Stimulated activated CD4-positive, alpha-beta T cell treated with anti-CD3 and anti-CD28 coated beads, Interleukin-2, amount 100 ng/mL, for 4 hours (primary cell): ENCODE results near the gene SLC24A4.

ENCODE experiments used
- DNase-seq: peaks from one replicate; pipeline ENCODE4 v3.0.0-alpha.2; 2020; ENCODE audit warnings: low read depth

The SLC24A4 gene

DNA sequence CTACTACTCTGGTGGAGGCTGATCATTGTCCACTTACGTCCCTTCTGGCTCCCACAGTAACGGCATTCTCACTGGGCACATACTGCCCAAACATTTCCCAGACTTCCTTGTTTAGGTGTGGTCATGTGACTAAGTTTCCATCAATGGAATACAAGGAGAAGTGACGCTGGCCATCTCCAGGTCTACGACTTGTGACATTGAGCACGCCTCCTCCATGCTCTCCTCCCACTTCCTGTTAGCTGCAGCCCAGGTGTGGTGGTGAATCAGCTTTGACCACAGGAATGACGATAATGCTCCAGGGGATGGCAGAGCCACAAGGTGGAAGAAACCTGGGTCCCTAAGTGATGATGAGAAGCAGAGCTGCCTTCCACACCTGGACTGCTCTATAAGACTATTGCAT is 6.0 kb upstream of the SLC24A4 start:
- no peak for DNase-seq

DNA sequence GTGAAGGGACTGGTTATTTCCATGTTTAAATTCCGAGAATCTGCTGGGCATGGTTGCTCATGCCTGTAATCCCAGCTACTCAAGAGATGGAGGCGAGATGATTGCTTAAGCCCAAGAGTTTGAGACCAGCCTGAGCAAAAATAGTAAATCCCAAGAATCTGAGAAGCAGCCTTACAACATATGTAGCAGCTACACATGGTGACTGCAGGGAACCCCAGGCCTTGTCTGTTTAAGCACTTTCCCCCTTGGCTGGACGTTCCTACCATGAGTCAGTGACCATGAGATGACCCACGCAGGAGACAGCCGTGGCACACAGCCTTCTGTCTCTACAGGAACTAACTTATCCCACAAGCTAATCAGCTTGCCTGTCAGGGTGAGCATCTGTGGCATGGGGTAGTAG is 5.5 kb upstream of the SLC24A4 start:
- no peak for DNase-seq

DNA sequence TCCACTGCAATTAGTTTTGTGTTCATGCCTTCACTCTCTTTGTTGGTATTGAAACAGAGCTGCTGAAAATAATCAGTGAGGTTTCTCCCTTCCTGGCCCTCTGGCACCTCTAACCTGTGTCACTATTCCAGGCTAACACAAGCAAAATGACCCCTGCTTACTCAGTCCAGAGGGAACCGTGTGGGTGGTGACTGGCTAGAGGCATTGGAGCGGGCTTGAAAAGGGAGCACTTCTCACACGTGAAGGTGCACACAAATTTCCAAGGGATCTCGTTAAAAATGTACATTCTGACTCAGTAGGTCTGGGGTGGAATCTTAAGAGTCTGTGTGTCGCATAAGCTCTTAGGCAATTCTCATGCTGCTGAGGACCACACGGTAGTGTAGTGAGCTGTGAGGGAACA is 1.3 kb upstream of the SLC24A4 start:
- no peak for DNase-seq

DNA sequence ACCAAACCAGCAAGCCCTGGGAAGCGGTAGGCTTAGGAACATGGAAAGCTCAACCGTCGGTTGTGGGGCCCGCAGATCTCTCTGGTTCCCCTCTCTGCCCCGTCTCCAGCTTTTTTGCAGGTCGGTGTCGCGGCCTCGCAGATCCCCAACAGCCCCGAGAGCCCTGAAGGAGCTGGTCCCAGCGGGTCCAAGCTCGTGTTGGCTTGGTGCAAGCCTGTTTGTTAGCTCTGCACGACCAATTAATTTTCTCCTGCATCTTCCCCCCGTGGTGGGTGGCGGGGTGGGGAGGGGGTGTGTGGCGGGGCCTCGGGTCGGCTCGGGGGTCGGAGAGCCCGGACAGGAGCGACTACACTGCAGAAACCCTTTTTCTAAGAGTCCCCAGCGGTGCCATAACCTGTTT is 449 bp upstream of the SLC24A4 start:
- DNase-seq: no peak

DNA sequence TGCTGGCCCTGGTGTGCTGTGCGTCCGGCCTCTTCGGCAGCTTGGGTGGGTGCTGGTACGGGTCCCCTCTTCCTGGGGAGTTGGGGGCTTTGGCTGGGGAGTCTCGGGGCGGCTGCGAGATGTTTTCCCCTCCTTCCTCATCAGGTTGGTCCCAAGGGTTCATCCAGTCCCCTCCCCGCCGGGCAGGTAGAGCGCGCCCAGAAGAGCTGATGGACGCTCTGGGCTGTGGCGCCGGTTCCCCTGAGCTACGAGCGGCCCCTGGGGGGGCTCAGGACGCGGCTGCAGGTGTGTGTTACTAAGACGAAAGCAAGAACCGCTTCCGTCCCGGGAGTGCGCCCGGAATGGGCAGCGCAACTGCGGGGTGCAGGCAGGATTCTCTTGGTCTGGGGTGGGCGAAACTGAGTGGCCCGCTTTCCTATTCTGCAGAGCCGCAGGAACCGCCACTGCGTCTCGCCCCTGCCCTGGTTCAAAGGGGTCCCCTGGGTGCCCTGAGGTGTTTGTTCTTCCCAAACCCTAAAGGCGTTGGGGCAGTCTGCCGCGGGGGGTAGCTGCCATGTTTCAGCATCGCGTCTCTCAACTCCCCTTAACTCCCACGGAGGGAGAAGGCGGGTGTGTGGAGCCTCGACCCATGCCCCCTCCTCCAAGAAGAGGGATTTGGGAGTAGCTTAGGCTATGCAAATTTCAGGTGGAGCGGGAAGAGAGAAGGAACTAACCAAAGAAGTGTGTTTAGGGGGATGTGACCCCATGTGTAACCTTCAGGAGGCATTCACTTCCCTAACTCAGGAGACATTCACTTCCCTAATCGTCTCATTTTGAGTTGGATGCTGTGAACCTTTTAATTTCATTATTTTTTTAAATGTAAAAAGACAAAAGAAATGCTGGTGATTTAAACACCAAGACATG is 1.2 kb downstream of the SLC24A4 start:
- DNase-seq: no peak

DNA sequence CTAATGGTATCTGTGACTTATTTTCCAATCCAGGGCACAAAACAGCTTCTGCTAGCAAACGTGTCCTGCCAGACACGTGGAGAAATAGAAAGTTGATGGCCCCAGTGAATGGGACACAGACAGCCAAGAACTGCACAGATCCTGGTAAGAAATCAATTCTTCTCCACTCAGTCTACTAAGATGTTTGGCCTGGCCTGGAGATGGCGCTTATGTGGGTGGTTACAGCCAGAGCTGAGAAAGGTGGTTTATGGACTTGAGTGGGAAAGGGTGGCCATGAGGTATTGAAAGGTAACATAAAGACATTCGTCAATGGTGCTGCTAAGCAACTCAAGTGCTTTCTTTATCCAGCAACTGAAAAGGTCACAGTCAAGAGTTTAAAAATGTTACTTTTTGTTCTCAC is 2.9 kb downstream of the SLC24A4 start:
- no peak for DNase-seq

DNA sequence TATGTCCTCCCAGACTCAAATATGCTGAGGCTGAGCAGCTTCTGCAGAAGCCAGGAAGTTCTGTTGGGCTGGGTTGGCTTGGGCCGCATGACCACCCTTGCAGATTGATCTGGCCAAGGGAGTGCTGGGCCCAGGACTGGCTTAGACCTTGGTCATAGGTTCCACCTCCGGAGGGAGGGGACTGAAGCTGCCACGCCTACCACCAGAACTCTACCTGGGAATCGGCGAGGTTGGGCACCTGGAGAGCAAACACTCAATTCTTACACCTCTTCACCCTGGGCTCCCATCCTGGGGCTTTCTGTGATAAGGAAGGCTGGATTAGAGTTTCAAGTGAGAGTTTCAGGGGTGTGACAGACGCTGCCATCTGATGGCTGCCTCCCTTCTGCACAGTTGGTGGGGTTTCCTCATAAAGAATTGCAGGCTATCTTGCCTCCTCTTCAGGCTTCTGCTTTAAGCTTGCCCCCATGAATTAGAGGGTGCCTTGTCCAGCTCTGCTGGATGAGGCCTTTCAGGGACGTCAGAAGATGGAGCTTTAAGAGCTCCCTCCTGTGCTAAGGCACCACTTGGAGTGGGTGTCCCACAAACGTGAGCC is 5.8 kb downstream of the SLC24A4 start:
- no peak for DNase-seq

DNA sequence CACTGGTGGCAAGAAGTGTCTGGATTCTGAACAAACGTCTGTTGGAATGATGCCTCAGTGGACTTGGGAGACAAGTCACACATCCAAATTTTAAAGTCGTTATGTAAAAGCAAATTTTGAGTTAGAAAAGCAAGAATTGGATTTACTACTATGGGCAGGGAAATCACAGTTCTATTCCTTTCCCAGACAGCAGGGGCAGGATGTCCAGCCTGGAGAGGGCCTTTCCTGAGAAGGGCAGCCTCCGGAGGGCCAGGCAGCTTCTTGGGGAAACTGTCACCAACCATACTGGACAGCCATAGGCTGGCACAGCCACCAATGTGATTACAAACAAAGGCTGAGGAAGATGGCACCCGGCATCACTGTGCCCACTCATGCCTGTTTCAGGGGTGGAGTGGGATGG is 11.1 kb downstream of the SLC24A4 start:
- no peak for DNase-seq

DNA sequence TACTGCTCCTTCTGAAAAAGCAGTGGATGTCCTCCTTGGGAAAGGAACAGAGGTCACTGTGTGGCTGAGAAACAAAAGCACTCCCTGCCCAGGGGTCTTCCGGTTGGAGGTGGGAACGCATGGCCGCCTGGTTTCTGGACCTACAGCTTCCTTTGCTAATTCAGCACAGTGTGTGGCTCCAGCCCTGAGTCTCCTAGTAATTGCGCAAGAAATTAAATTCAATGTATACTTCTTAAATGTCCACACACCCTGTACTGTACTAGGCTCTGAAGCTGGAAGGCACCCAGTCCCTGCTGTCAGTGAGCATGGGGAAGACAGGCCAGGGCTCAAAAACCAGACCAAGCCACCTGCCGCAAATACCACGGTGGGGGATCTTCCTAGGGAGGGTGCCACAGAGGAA is 13.4 kb downstream of the SLC24A4 start:
- DNase-seq: no peak

DNA sequence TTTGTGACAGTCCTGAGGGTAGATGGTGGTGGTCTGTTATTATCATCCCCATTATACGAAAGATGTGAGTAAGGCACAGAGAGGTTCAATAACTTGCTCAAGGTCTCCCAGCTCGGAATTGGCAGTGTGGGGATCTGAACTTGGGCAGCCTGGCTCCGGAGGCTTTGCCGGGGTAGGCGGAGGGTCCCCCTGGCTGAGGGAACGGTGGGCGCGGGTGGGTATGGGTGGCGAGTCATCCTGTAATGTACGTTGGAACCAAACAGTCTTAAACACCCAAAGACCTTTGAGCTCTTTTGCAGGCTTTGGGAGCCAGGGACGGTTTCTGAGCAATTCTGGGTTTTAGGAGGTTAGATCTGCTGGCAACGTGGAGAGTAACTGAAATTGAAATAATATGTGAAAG is 16.5 kb downstream of the SLC24A4 start:
- no peak for DNase-seq

DNA sequence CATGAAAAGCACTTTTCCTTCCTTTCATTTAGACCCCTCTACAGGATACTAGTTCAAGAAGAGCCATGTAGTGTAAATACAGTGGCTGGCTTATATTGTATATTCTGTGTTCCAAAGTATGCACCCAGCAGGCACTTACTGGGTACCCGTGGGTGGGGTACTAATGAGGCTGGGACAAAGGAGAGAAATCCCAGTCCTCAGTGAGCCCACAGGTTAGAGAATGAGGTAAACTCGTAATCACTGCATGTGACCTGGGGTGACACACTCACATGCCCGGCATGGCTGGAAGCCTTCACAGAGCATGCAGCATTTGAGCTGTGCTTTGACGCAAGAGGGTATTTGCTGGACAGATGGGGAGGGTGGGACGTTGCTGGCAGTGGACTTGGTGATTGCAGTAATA is 17.1 kb downstream of the SLC24A4 start:
- DNase-seq: no peak

DNA sequence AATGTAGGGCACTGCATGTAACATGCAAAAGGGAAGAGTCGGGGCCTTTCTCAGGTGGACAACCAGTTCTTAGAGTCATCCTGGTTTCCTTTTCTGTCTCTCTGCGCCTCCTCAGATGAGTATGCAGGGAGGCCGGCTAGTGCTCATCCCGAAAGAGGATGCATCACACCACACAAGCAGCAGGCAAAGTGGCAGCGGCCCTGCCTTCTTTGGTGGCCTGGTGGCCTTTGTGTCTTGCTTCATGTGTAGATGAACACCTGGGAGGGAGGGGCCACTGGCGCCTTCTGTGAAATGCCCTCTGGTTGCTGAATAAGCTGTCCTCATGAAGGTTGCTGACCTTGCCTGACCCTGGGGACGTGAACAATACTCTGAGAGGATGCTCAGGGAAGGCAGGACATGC is 18.0 kb downstream of the SLC24A4 start:
- no peak for DNase-seq

DNA sequence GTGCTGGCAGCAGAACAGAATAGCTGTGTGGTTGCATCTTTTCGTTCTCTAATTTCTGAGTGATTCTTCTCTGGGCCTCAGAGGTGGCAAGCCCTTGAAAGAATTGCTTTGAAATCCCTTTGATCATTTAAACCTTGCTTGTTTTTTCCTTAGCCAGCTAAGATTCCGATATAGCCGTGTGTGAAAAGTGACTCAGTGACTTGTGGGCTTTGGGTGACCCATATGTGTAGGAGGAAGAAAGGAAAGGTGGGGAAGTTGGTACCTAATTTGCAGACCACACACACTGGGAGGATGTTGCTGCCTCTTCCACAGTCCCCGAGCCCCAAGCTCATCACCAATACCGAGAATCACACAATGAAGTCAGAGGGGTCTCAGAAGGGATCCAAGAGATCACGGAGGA is 18.8 kb downstream of the SLC24A4 start:
- no peak for DNase-seq

DNA sequence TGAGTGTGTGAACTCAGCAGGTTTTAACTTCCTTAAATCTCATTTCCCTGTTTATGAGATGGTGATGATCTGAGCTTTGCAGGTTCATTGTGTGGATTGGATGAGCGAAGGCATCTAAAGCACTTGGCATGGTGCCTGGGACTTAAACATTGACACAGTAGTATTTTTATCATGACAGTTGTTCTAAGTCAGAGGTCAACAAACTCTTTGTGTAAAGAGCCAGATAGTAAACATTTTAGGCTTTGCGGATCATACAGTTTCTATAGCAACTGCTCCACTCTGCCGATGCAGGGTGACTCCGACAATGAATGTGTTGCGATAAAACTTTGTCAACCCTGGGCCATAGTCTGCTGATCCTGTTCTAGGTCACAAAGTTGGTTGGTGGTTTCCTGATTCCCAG is 25.2 kb downstream of the SLC24A4 start:
- DNase-seq: no peak

DNA sequence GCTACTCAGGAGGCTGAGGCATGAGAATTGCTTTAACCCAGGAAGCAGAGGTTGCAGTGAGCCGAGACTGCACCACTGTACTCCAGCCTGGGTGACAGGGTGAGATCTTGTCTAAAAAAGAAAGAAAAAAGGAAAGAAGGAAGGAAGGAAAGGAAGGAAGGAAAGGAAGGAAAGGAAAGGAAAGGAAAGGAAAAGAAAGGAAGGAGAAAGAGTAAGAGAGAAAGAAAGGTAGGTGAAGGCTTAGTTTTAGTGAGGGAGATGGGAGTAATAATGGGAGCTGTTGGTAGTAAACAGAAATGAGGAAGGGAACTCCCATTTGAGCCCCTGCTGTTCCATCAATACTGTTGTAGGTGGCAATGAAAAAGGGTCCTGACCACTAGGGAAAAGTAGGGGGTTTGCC is 28.8 kb downstream of the SLC24A4 start:
- DNase-seq: no peak

DNA sequence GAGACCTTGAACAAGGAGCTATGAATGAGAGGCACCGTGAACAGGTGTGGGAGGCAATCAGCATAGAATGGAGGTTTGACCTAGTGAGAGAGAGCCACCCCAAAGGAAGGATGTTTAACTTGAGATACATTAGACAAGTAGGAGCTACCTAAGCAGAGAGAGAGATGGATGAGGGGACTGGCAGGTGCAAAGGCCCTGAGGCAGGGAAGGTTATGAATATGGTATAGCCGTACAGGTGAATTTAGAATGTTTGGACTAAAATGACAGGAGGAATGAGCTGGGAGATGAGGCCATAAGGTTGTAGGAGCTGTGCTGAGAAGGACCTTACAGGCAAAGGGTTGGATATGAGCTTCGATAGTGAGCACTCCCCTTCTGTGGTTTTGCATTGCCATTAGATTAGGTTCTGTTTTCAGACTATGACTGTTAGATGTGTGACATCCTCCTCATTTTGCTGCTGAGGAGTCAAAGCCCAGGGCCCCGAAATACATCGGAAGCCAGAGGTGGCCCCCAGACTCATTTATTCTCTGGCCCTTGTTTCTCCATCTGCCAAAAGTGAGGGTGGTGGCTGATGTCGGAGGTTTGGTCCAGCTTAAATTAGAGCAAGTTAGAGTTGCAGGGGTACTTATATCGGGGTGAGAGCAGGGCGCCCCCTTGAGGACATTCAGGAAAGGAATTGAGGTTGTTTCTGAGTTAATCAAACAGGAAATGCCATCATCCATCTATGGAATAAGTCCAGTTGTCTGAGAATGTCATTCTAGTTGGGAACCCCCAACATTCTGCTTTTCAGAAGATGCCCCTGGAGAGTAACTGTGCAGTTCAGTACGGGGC is 29.4 kb downstream of the SLC24A4 start:
- no peak for DNase-seq

DNA sequence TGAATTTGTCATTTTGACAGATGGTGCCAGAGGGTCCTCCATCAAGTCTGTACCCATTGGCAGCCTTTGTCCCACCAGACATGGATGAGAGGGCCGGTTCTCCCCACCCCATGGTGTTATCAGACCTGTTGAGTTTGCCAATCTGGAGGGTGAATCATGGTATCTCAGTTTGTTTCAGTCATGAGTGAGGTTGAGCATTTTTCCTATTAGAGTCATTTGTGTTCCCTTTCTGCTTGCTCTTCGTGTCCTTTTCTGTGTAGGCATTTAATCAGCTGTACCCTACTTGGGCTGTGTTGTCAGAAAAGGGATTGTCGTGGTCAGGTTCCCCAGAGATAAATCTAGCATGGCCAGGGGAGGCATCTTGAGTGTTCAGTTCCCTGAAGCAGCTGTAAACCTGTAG is 30.5 kb downstream of the SLC24A4 start:
- DNase-seq: no peak

DNA sequence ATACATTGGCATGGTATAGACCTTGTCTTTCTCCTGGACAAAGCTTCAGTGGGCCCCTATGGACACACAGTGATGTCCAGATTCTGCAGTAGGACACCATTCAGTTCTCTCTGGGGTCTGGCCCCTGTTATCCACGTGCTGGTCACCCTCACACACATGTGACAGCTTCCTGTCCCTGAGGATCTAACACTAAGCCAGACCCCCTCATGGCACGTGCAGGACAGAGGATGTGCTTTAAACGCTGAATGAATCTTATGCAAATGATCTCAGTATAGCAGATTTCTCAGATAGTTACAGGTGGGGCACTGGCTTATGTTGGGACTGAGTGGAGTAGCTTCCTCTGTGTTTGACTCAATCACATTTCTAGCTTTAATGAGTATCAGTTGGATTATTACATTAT is 33.7 kb downstream of the SLC24A4 start:
- DNase-seq: no peak

DNA sequence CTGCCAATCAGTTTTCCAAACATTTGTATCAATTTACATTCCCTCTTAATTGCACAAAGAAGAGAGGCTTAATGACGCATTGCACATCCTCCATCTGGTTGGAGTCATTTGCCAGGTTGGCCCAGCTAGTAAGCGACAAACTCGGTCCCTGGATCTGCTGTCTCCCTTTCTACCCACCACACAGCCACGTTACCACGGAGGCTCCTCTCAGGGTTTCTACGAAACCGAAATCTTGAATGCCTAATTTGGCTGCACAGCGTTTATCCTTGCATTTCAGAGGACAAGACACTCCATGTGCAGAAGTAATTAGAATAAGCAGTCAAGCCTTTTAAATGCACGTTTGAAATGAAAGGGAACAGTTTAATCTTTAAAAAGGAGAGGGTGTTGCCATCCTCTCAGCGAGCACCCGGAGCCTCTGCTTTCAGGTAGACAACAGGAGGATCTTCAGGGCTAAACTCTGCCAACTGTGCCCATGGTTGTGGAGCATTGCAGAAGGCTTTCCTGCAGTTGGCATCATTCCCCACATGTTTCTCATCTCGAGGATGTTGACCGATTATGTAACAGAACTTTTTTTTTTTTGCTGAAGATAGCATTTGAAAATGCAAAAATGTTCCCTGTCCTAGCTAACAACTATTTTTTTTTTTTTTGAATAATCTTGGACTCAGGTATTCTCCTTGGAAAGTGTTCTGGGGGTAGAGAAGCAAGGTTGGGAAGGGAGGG is 37.8 kb downstream of the SLC24A4 start:
- DNase-seq: no peak

DNA sequence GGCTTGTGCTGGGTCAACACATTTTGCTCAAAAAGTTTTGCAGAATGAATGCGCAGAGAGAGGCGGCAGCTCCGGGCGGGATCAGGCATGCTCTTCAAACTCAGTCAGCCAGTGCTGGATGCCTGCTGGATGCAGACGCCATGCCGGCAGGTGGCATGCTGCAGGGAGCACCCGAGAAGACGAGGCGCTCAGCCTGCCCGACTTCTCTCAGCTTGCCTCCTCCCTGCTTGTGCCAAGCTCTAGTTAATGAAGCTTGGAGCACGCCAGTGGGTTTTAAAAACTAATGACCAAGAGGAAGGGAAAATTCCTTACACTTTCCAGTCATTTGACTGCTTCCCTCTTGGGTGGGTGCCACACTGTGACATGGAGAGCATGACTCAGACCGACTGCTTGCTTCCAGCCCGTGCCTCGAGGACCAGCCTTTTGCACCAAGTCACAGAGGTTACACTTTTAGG is 39.8 kb downstream of the SLC24A4 start:
- no peak for DNase-seq

DNA sequence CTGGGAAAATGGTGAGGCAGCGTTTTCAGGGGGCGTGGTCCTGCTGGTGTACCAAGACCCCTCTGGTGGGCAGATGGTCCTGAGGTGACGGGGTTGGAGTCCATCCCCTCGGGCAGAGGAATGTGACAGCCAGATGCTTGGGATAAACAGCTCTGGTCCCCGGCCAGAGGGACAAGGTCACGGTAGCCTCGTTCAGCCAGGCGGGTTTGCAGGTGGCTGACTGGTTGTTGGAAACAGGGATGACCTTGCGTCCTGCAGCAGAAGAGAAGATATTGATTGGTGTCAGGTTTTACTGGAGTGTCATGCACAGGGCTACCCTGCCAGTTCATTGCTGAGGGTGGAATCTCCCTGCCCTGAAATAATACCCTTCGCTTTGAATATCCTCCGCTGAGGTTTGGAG is 43.3 kb downstream of the SLC24A4 start:
- DNase-seq: no peak

DNA sequence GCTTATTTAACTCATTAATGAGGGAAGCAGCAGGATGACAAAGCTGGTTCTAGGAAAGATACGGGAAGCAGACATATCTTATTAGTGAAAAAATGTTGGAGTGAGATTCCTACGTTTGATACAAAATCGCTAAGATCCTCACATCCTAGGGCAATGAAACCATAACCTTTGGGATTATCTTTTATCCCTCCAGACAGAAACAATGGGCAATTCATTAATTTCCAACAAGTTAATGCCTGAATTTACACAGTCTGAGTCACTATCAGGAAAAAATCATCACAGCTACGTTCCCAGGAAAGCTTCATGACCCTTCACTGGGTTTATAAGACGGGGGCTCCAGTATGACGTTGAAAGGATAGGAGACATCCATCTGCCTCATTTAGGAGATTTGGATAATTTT is 45.0 kb downstream of the SLC24A4 start:
- DNase-seq: no peak
